ENCODE results near the gene PCGF6.

The PCGF6 gene, protein sequence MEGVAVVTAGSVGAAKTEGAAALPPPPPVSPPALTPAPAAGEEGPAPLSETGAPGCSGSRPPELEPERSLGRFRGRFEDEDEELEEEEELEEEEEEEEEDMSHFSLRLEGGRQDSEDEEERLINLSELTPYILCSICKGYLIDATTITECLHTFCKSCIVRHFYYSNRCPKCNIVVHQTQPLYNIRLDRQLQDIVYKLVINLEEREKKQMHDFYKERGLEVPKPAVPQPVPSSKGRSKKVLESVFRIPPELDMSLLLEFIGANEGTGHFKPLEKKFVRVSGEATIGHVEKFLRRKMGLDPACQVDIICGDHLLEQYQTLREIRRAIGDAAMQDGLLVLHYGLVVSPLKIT

DNA sequence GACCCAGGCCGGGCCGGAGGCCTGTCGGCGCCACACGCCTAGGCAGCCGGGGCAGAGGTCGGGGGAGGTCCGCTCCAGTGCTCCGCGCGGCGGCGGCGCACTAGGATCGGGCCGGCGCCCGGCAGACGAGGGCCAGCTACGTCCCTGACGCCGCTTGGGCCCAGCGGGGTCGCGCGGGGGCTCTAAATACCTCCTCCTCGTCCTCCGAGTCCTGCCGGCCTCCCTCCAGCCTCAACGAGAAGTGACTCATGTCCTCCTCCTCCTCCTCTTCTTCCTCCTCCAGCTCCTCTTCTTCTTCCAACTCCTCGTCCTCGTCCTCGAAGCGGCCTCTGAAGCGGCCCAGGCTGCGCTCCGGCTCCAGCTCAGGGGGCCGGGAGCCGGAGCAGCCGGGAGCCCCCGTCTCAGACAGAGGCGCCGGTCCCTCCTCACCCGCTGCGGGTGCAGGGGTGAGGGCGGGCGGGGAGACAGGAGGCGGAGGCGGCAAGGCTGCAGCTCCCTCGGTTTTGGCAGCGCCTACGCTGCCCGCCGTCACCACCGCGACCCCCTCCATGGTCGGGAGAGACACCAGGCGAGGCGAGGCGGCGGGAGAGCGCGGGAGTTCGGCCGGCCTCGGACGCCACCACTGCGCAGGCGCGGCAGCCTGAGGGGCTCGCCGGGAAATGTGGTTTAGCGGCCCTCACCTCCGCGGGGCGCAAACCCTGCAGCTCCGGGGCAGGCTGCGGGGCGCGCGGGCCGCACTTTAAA is at the start of gene PCGF6:
Gene PCGF6, minus strand, starts transcription at position 624 of the 744 bp plus-strand sequence. Its CDS starts 74 bp downstream, at position 550.
- H3K4me3 ChIP-seq (replicated peaks; ENCODE audit: low read depth, low read length), result peak within 1 kb of the TSS; percentile 74
- TF ChIP-seq, protein P1, sequence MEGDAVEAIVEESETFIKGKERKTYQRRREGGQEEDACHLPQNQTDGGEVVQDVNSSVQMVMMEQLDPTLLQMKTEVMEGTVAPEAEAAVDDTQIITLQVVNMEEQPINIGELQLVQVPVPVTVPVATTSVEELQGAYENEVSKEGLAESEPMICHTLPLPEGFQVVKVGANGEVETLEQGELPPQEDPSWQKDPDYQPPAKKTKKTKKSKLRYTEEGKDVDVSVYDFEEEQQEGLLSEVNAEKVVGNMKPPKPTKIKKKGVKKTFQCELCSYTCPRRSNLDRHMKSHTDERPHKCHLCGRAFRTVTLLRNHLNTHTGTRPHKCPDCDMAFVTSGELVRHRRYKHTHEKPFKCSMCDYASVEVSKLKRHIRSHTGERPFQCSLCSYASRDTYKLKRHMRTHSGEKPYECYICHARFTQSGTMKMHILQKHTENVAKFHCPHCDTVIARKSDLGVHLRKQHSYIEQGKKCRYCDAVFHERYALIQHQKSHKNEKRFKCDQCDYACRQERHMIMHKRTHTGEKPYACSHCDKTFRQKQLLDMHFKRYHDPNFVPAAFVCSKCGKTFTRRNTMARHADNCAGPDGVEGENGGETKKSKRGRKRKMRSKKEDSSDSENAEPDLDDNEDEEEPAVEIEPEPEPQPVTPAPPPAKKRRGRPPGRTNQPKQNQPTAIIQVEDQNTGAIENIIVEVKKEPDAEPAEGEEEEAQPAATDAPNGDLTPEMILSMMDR (IDR thresholded peaks at IDR 0.05; ENCODE audit: low read length, missing control alignments), result no peak
- DNase-seq (ENCODE audit: low read depth), result peak; percentile 81

DNA sequence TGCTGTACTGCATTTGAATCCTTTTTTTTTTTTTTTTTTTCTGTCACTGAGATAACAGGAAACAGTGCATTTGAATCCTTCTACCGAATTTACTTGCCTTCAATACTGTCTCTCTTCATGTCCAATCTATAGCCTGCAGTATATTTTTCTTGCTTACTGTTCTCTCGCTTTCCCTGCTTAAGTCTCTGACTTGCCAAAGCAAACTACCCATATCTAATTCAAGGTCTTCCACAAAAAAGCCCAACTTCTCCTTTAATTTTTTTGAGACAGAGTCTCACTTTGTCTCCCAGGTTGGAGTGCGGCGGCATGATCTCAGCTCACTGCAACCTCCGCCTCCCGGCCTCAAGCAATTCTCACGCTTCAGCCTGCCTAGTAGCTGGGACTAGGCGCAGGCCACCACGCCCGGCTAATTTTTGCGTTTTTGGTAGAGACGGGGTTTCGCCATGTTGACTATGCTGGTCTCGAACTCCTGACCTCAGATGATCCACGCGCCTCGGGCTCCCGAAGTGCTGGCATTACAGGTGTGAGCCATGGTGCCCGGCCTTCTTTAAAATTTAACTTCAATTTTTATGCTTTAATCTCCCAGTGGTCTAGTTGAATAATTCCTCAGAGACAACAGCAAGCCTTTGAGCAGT is 46.4 kb upstream of the PCGF6 start:
- H3K4me3 ChIP-seq (replicated peaks; ENCODE audit: low read depth, low read length), result peak overlapping the region; percentile 99
- TF ChIP-seq, protein P1 (IDR thresholded peaks at IDR 0.05; ENCODE audit: low read length, missing control alignments), result no peak
- peak; percentile 4 for DNase-seq (ENCODE audit: low read depth)

GRCh38 chr10:103396789-103397087 is 45.8 kb upstream of the PCGF6 start:
- no peak for DNase-seq (ENCODE audit: low read depth)
- peak overlapping the region; percentile 99 for H3K4me3 ChIP-seq (replicated peaks; ENCODE audit: low read depth, low read length)

GRCh38 chr10:103396067-103396788 is 45.3 kb upstream of the PCGF6 start, which contains the start of the genes ATP5MK and PDCD11:
TSS of gene ATP5MK (minus strand) at chr10:103396475. CDS start at chr10:103392457, 4,018 bp downstream.
TSS of gene PDCD11 (plus strand) at chr10:103396626. CDS start at chr10:103398427, 1,801 bp downstream.
- DNase-seq (ENCODE audit: low read depth), result peak; percentile 99
- TF ChIP-seq, protein P1 (IDR thresholded peaks at IDR 0.05; ENCODE audit: low read length, missing control alignments), result peak; percentile 17

More at GRCh38 chr10:103396789-103397087, 45.8 kb upstream of the PCGF6 start:
- TF ChIP-seq, protein P1 (IDR thresholded peaks at IDR 0.05; ENCODE audit: low read length, missing control alignments), result no peak

GRCh38 chr10:103395754-103396066 is 44.8 kb upstream of the PCGF6 start:
- TF ChIP-seq, protein P1 (IDR thresholded peaks at IDR 0.05; ENCODE audit: low read length, missing control alignments), result no peak
- peak overlapping the region; percentile 99 for H3K4me3 ChIP-seq (replicated peaks; ENCODE audit: low read depth, low read length)
- DNase-seq (ENCODE audit: low read depth), result peak; percentile 25

More at GRCh38 chr10:103396067-103396788, 45.3 kb upstream of the PCGF6 start, which contains the start of the genes ATP5MK and PDCD11:
- H3K4me3 ChIP-seq (replicated peaks; ENCODE audit: low read depth, low read length), result peak within 1 kb of the TSS; percentile 99

- DNase-seq (ENCODE audit: low read depth), result peak; percentile 21
Observed at GRCh38 chr10:103394180-103394579, 43.2 kb upstream of the PCGF6 start.

More at GRCh38 chr10:103394180-103394579, 43.2 kb upstream of the PCGF6 start:
- H3K4me3 ChIP-seq (replicated peaks; ENCODE audit: low read depth, low read length), result no peak overlapping the region
- TF ChIP-seq, protein P1 (IDR thresholded peaks at IDR 0.05; ENCODE audit: low read length, missing control alignments), result no peak

Data from fibroblast of pulmonary artery (primary cell).